OCI-LY3 (cell line): ENCODE results near the gene RGL1.

Source experiments
- H2AFZ ChIP-seq: fragments of 200-600, 300-600 bp; shearing (Covaris generic); 2 replicates; pipeline ENCODE4 v1.6.0; 2014; ENCODE audit warnings: antibody characterized with exemption, low read depth, low read length
- H3K27ac ChIP-seq: fragments of 200-600, 300-600 bp; sonication (generic); 2 replicates; pipeline ENCODE4 v1.5.1; 2014; ENCODE audit warnings: mild to moderate bottlenecking, low read length, moderate library complexity, mixed read lengths
- H3K27me3 ChIP-seq: fragments of 200-600, 300-600 bp; sonication (generic); 2 replicates; pipeline ENCODE4 v1.6.1; 2014; ENCODE audit warnings: low read depth, low read length, mixed read lengths
- H3K36me3 ChIP-seq: fragments of 200-600, 300-600 bp; sonication (generic); replicated peaks from 2 replicates; pipeline ENCODE3; 2014; ENCODE audit warnings: low read depth, low read length, mixed read lengths
- H3K4me1 ChIP-seq: fragments of 300-600, 200-600 bp; sonication (generic); 2 replicates; pipeline ENCODE4 v1.6.1; 2014; ENCODE audit warnings: low read length, mixed read lengths
- H3K4me2 ChIP-seq: fragments of 200-600, 300-600 bp; sonication (generic); 2 replicates; pipeline ENCODE4 v1.6.1; 2014; ENCODE audit warnings: low read length, mixed read lengths
- H3K4me3 ChIP-seq: fragments of 300-600, 200-600 bp; sonication (generic); 2 replicates; pipeline ENCODE4 v1.5.1; 2014; ENCODE audit warnings: antibody characterized with exemption, mild to moderate bottlenecking, low read length, moderate library complexity
- H3K79me2 ChIP-seq: fragments of 300-600, 200-600 bp; shearing (Covaris generic); 2 replicates; pipeline ENCODE4 v1.6.1; 2014; ENCODE audit warnings: mild to moderate bottlenecking, low read length, mixed read lengths
- H3K9ac ChIP-seq: fragments of 300-600, 200-600 bp; shearing (Covaris generic); 2 replicates; pipeline ENCODE4 v1.6.0; 2014; ENCODE audit warnings: mild to moderate bottlenecking, low read length, moderate library complexity
- H3K9me3 ChIP-seq: fragments of 200-600, 300-600 bp; shearing (Covaris generic); 2 replicates; pipeline ENCODE4 v1.6.1; 2014; ENCODE audit warnings: low read length, mixed read lengths; ENCODE audit not compliant: insufficient read depth
- H4K20me1 ChIP-seq: fragments of 200-600, 300-600 bp; sonication (generic); 2 replicates; pipeline ENCODE4 v1.6.1; 2016; ENCODE audit warnings: low read length, mixed read lengths; ENCODE audit not compliant: insufficient read depth
- EZH2phosphoT487 ChIP-seq: fragments of 200-600 bp; shearing (Covaris generic); IDR thresholded peaks from 2 replicates; pipeline ENCODE4 v1.6.1; 2018; ENCODE audit warnings: antibody characterized with exemption, mixed run types, low read depth
- TF ChIP-seq, protein P1 (sequence below): fragments of 200-600, 300-600 bp; sonication (generic); IDR thresholded peaks from 2 replicates; pipeline ENCODE4 v1.5.1; 2014; ENCODE audit warnings: antibody characterized with exemption, low read length, low read depth

Gene RGL1

DNA sequence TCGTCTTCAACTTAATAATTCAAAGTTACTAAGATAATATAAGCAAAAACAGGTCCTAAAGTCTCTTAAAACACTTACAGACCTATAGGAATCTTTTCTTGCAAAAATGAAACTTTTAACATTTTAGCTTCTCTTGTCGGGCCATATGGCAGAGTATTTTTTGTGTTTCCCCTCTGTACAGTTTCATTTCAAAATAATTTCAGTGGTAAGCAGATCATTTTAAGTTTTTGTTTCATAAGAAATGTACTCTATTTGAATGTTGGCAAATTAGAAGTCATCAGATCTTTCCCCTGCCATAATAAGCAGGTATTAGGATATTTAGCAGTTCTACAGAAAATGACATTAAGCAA, 37.9 kb downstream of the RGL1 start:
- peak overlapping the region; percentile 65 for H3K4me3 ChIP-seq
- H3K9me3 ChIP-seq = no peaks in the 10 kb centered on the region
- no peaks in the 10 kb centered on the region for H3K36me3 ChIP-seq
- H3K4me2 ChIP-seq = peak overlapping the region; percentile 82
- TF ChIP-seq, protein P1, sequence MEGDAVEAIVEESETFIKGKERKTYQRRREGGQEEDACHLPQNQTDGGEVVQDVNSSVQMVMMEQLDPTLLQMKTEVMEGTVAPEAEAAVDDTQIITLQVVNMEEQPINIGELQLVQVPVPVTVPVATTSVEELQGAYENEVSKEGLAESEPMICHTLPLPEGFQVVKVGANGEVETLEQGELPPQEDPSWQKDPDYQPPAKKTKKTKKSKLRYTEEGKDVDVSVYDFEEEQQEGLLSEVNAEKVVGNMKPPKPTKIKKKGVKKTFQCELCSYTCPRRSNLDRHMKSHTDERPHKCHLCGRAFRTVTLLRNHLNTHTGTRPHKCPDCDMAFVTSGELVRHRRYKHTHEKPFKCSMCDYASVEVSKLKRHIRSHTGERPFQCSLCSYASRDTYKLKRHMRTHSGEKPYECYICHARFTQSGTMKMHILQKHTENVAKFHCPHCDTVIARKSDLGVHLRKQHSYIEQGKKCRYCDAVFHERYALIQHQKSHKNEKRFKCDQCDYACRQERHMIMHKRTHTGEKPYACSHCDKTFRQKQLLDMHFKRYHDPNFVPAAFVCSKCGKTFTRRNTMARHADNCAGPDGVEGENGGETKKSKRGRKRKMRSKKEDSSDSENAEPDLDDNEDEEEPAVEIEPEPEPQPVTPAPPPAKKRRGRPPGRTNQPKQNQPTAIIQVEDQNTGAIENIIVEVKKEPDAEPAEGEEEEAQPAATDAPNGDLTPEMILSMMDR = no peak
- TF ChIP-seq EZH2phosphoT487 = no peak
- no peaks in the 10 kb centered on the region for H4K20me1 ChIP-seq
- H3K27me3 ChIP-seq = no peaks in the 10 kb centered on the region
- peaks cover 24% of the 10 kb centered on the region for H3K4me1 ChIP-seq
- peak overlapping the region; percentile 24 for H3K27ac ChIP-seq
- no peaks in the 10 kb centered on the region for H3K79me2 ChIP-seq
- H2AFZ ChIP-seq = peak overlapping the region; percentile 28
- peak overlapping the region; percentile 43 for H3K9ac ChIP-seq

DNA sequence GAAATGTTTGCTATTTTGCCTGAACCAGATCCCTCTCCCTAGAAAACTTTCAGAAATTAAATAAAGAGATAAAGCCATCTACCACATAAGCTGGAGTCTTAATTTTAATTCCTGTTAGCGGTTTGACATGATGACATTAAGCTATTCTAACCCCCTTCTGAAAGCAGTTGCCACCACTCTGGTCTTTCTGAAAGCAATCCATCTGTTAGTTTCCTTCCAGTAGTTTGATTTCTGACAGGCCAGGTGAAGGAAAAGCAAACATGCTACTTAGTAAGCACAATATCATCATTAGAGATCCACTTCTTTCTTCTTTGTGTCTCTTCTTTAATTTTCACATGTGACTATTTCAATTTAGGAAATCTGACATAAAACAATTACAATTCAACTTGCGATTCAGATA, 39.9 kb downstream of the RGL1 start:
- no peaks in the 10 kb centered on the region for H3K9me3 ChIP-seq
- H4K20me1 ChIP-seq = no peaks in the 10 kb centered on the region
- no peaks in the 10 kb centered on the region for H3K79me2 ChIP-seq
- TF ChIP-seq EZH2phosphoT487 = no peak
- TF ChIP-seq, protein P1 = no peak
- H3K4me1 ChIP-seq = peaks cover 24% of the 10 kb centered on the region
- no peak overlapping the region for H3K4me2 ChIP-seq
- H2AFZ ChIP-seq = no peak overlapping the region
- H3K4me3 ChIP-seq = no peak overlapping the region
- H3K9ac ChIP-seq = no peak overlapping the region
- H3K27ac ChIP-seq = no peak overlapping the region
- no peaks in the 10 kb centered on the region for H3K36me3 ChIP-seq
- H3K27me3 ChIP-seq = no peaks in the 10 kb centered on the region

DNA sequence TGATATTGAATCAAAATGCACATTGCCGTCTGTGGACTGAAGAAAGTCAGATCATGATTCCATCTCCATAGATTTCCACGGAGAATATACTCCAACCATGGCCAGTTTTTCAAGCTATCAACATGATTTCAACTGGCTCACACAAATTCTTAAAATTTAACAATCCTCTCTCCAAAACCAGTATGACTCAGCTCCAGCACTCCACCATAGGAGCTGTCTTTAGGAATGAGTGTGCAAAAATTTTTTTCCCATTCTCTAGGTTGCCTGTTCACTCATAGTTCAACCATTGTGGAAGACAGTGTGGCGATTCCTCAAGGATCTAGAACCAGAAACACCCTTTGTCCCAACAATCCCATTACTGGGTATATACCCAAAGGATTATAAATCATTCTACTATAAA, 40.8 kb downstream of the RGL1 start:
- Histone ChIP-seq H4K20me1 (no peaks in the 10 kb centered on the region), H3K27ac (no peak overlapping the region), H3K4me1 (peaks cover 24% of the 10 kb centered on the region), H3K4me3 (no peak overlapping the region), H3K27me3 (no peaks in the 10 kb centered on the region), H3K9me3 (no peaks in the 10 kb centered on the region), H3K9ac (no peak overlapping the region), H3K4me2 (no peak overlapping the region), H3K36me3 (no peaks in the 10 kb centered on the region), H2AFZ (no peak overlapping the region), H3K79me2 (no peaks in the 10 kb centered on the region)
- TF ChIP-seq EZH2phosphoT487 = no peak

DNA sequence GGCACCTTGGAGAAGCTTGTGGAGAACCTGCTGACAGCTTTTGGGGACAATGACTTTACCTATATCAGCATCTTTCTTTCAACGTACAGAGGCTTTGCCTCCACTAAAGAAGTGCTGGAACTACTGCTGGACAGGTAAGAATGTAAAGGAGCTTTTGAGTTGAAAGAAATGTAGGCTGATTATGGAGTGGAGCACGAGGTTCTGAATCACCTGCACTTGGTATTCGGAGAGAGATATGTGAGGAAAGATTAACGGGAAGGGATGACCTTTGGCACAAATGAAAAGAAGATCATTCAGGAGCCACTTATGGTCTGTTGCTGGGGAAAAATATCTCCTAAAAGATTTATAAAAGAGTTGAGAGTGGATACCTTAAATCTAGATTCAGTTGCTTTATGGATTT, 42.7 kb downstream of the RGL1 start:
- no peaks in the 10 kb centered on the region for H3K79me2 ChIP-seq
- H3K9ac ChIP-seq = no peak overlapping the region
- no peaks in the 10 kb centered on the region for H3K9me3 ChIP-seq
- no peak overlapping the region for H3K4me2 ChIP-seq
- no peaks in the 10 kb centered on the region for H3K27me3 ChIP-seq
- H3K27ac ChIP-seq = no peak overlapping the region
- no peaks in the 10 kb centered on the region for H3K36me3 ChIP-seq
- H2AFZ ChIP-seq = no peak overlapping the region
- no peaks in the 10 kb centered on the region for H4K20me1 ChIP-seq
- H3K4me1 ChIP-seq = peaks cover 10% of the 10 kb centered on the region
- no peak overlapping the region for H3K4me3 ChIP-seq
- TF ChIP-seq, protein P1 = no peak
- no peak for TF ChIP-seq EZH2phosphoT487

DNA sequence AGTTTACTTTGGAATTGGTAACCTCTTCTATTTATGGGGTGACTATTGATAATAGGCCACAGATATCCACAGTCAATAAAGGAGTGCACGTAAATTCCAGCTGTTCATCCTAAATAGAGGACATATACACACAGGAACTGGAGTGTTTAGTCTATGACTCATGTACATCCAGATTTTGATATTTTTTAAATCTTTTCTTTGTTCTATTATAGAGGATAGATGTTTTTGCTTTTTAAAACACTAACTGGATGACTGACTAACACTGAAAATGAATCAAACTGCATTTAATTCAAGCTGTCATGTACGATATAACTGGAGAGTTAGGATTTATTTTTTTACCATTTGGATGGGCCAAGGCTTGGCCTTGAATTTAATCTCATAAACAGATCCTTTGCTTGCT, 45.9 kb downstream of the RGL1 start:
- no peak overlapping the region for H3K27ac ChIP-seq
- H4K20me1 ChIP-seq = no peaks in the 10 kb centered on the region
- no peak for TF ChIP-seq EZH2phosphoT487
- TF ChIP-seq, protein P1 = no peak
- no peaks in the 10 kb centered on the region for H3K9me3 ChIP-seq
- H3K79me2 ChIP-seq = no peaks in the 10 kb centered on the region
- H3K9ac ChIP-seq = no peak overlapping the region
- no peaks in the 10 kb centered on the region for H3K4me1 ChIP-seq
- no peaks in the 10 kb centered on the region for H3K27me3 ChIP-seq
- H3K4me2 ChIP-seq = no peak overlapping the region
- H3K4me3 ChIP-seq = no peak overlapping the region
- H2AFZ ChIP-seq = no peak overlapping the region
- H3K36me3 ChIP-seq = no peaks in the 10 kb centered on the region
